GM12874 (cell line): ENCODE results near the gene LRRC59.
A peak's percentile ranks its signal among the peaks of the same experiment; 100 is the strongest.

Source experiments
- CTCF ChIP-seq: IDR thresholded peaks from 2 replicates; pipeline ENCODE4 v1.5.1; 2011; ENCODE audit warnings: low read depth, mild to moderate bottlenecking, control low read depth, low read length, moderate library complexity; ENCODE audit not compliant: insufficient read depth

The LRRC59 gene

GRCh38 chr17:50426814-50427787 lies 29.8 kb upstream of the LRRC59 start:
- TF ChIP-seq CTCF = peak; percentile 52; the same call in 1 of the 2 replicates

GRCh38 chr17:50426472-50426782 lies 29.1 kb upstream of the LRRC59 start:
- TF ChIP-seq CTCF = no peak

GRCh38 chr17:50425682-50426471 lies 28.6 kb upstream of the LRRC59 start, which contains the start of gene ACSF2:
ACSF2 (plus strand) TSS chr17:50426218; CDS start chr17:50426262, 44 bp downstream.
- no peak for TF ChIP-seq CTCF

- TF ChIP-seq CTCF = no peak
These were observed 27.8 kb upstream of the LRRC59 start for GRCh38 chr17:50424996-50425681.

- no peak for TF ChIP-seq CTCF
These were observed 27.1 kb upstream of the LRRC59 start for GRCh38 chr17:50424246-50424995.

- TF ChIP-seq CTCF = no peak
These were observed 26.3 kb upstream of the LRRC59 start for GRCh38 chr17:50423553-50424159.
